ENCODE measurements around the gene ADARB1.
A peak's percentile ranks its signal among the peaks of the same experiment; 100 is the strongest.
"Not testable (repeated sequence)": the region's sequence is repeated elsewhere in the genome, so short reads cannot be mapped to it uniquely, and the experiment has no call there.

ADARB1 gene

GRCh38 chr21:45116066-45116465, 41.7 kb downstream of the ADARB1 start:
- DNase-seq (ENCODE audit: low spot score): no peak

- DNase-seq (ENCODE audit: low spot score): no peak
These were observed 42.9 kb downstream of the ADARB1 start for GRCh38 chr21:45117314-45117713.

GRCh38 chr21:45118099-45118498, 43.7 kb downstream of the ADARB1 start:
- no peak for DNase-seq (ENCODE audit: low spot score)

GRCh38 chr21:45119812-45120211, 45.4 kb downstream of the ADARB1 start:
- no peak for DNase-seq (ENCODE audit: low spot score)

GRCh38 chr21:45120975-45121374, 46.6 kb downstream of the ADARB1 start:
- DNase-seq (ENCODE audit: low spot score): no peak

- DNase-seq (ENCODE audit: low spot score): no peak
These were observed 47.6 kb downstream of the ADARB1 start for GRCh38 chr21:45122030-45122429.

- DNase-seq (ENCODE audit: low spot score): no peak
These were observed 48.2 kb downstream of the ADARB1 start for GRCh38 chr21:45122432-45123132.

- no peak for DNase-seq (ENCODE audit: low spot score)
These were observed 49.1 kb downstream of the ADARB1 start for GRCh38 chr21:45123440-45123839.

GRCh38 chr21:45124596-45124995, 50.2 kb downstream of the ADARB1 start:
- no peak for DNase-seq (ENCODE audit: low spot score)

GRCh38 chr21:45125357-45125756, 51.0 kb downstream of the ADARB1 start:
- DNase-seq (ENCODE audit: low spot score): no peak

GRCh38 chr21:45126204-45126626, 51.8 kb downstream of the ADARB1 start:
- no peak for DNase-seq (ENCODE audit: low spot score)

GRCh38 chr21:45126983-45127382, 52.6 kb downstream of the ADARB1 start:
- no peak for DNase-seq (ENCODE audit: low spot score)

- DNase-seq (ENCODE audit: low spot score): no peak
These were observed 53.6 kb downstream of the ADARB1 start for GRCh38 chr21:45127937-45128336.

- DNase-seq (ENCODE audit: low spot score): peak; percentile 56
These were observed 54.3 kb downstream of the ADARB1 start for GRCh38 chr21:45128613-45129188.

- DNase-seq (ENCODE audit: low spot score): no peak
These were observed 55.0 kb downstream of the ADARB1 start for GRCh38 chr21:45129189-45129923.

- DNase-seq (ENCODE audit: low spot score): peak; percentile 53
These were observed 56.0 kb downstream of the ADARB1 start for GRCh38 chr21:45130324-45130774.

- DNase-seq (ENCODE audit: low spot score): no peak
These were observed 57.2 kb downstream of the ADARB1 start for GRCh38 chr21:45131537-45131999.

- DNase-seq (ENCODE audit: low spot score): no peak
These were observed 58.6 kb downstream of the ADARB1 start for GRCh38 chr21:45132841-45133573.

GRCh38 chr21:45133574-45134278, 59.3 kb downstream of the ADARB1 start:
- not testable (repeated sequence) for DNase-seq (ENCODE audit: low spot score)

- no peak for DNase-seq (ENCODE audit: low spot score)
These were observed 60.1 kb downstream of the ADARB1 start for GRCh38 chr21:45134279-45135076.

- no peak for DNase-seq (ENCODE audit: low spot score)
These were observed 60.7 kb downstream of the ADARB1 start for GRCh38 chr21:45135122-45135521.

Measured in COLO829 (cell line).